GM12878 (cell line): ENCODE data around the gene HOXA10. TPM values are rescaled to one million over a fixed set of nuclear protein-coding genes. Genes with fewer than 3 reads are reported as not detected.

Experiments
- ATAC-seq: fragments of 200-7000 bp; cut with Tn5 transposase; 3 replicates; pipeline ENCODE4 v1.9.1; 2020; ENCODE audit warnings: mild to moderate bottlenecking, moderate library complexity
- BruUV-seq: library from RNA; stranded (reverse); fragments of 400-500 nt; replicated peaks from 2 replicates; lab custom pipeline; 2021; lab: Mats Ljungman, UMichigan
- CTCF ChIA-PET: fragments of 300-600 bp; sonication (Branson Sonifier 250); formaldehyde crosslinking; extraction: SDS; loops from one replicate; lab custom pipeline; 2021; ENCODE audit warnings: inconsistent platforms; lab: Yijun Ruan, JAX
- POLR2A ChIA-PET: fragments of 350-600 bp; formaldehyde crosslinking; extraction: SDS; loops from one replicate; lab custom pipeline; 2021; ENCODE audit warnings: inconsistent platforms; lab: Charles Lee
- RAD21 ChIA-PET: fragments of 300-600 bp; sonication (Branson Sonifier 250); formaldehyde crosslinking; loops from one replicate; lab custom pipeline; 2023; ENCODE audit warnings: antibody characterized with exemption; ENCODE audit not compliant: unreplicated experiment; lab: Charles Lee
- SMC1A ChIA-PET: fragments of 300-600 bp; sonication (Branson Sonifier 250); formaldehyde crosslinking; loops from one replicate; lab custom pipeline; 2023; ENCODE audit not compliant: unreplicated experiment, uncharacterized antibody; lab: Charles Lee
- DNase-seq: peaks from one replicate; pipeline ENCODE4 v3.0.0-alpha.2; 2011; ENCODE audit warnings: low read depth, low spot score
- FAIRE-seq: peaks from 3 replicates; lab custom pipeline; 2011; peaks lifted over from hg19 to GRCh38; lab: Jason Lieb, UNC
- H2AFZ ChIP-seq: 2 replicates; pipeline ENCODE4 v1.6.0; 2011; ENCODE audit warnings: low read depth, low read length, control low read depth; ENCODE audit not compliant: control insufficient read depth
- H3K27ac ChIP-seq: 2 replicates; pipeline ENCODE4 v1.5.1; 2011; ENCODE audit warnings: control low read depth; ENCODE audit not compliant: control insufficient read depth, insufficient read depth
- H3K27me3 ChIP-seq, 2 experiments: replicated peaks in 1 of 2; 2 replicates each; pipeline versions ENCODE4 v1.6.0 to v1.6.1; 2011; ENCODE audit warnings: low read length in 1 of 2; ENCODE audit not compliant: control insufficient read depth in 2 of 2, insufficient read depth in 2 of 2
- H3K36me3 ChIP-seq, 2 experiments: 2 replicates each; pipeline ENCODE4 v1.5.1; 2011; ENCODE audit warnings: low read length in 1 of 2; ENCODE audit not compliant: control insufficient read depth in 2 of 2, insufficient read depth in 2 of 2
- H3K4me1 ChIP-seq: 2 replicates; pipeline ENCODE4 v1.6.1; 2011; ENCODE audit warnings: mild to moderate bottlenecking, low read length, moderate library complexity, mixed read lengths; ENCODE audit not compliant: control insufficient read depth, insufficient read depth
- H3K4me2 ChIP-seq: 2 replicates; pipeline ENCODE4 v1.6.0; 2011; ENCODE audit warnings: control low read depth; ENCODE audit not compliant: control insufficient read depth, insufficient read depth
- H3K4me3 ChIP-seq: fragments of 200-600 bp; sonication (generic); 2 replicates; pipeline ENCODE4 v1.5.1; 2016
- H3K79me2 ChIP-seq: 2 replicates; pipeline ENCODE4 v1.6.0; 2011; ENCODE audit warnings: low read length; ENCODE audit not compliant: control insufficient read depth, insufficient read depth
- H3K9ac ChIP-seq: 2 replicates; pipeline ENCODE4 v1.8.0; 2011; ENCODE audit warnings: low read length, control low read depth, mixed read lengths; ENCODE audit not compliant: control insufficient read depth, insufficient read depth
- H3K9me3 ChIP-seq: replicated peaks from 3 replicates; pipeline ENCODE4 v1.5.1; 2011; ENCODE audit warnings: mild to moderate bottlenecking, low read length; ENCODE audit not compliant: control insufficient read depth, insufficient read depth
- H4K20me1 ChIP-seq: 2 replicates; pipeline ENCODE4 v1.6.0; 2011; ENCODE audit not compliant: control insufficient read depth, insufficient read depth
- MYB ChIP-seq: fragments of 150-350 bp; IDR thresholded peaks from 2 replicates; pipeline ENCODE4 v1.6.1; 2014; ENCODE audit warnings: mild to moderate bottlenecking, low read depth, low read length, borderline replicate concordance
- MYC ChIP-seq: IDR thresholded peaks from 2 replicates; pipeline ENCODE4 v1.6.1; 2011; ENCODE audit warnings: mild to moderate bottlenecking, low read length, moderate library complexity, inconsistent platforms; ENCODE audit not compliant: insufficient read depth, insufficient replicate concordance, insufficient read length, severe bottlenecking
- NR2C1 ChIP-seq: fragments of 450-650 bp; IDR thresholded peaks from 2 replicates; pipeline ENCODE4 v1.6.1; 2017; ENCODE audit warnings: antibody characterized with exemption, mild to moderate bottlenecking, moderate library complexity
- POLR2AphosphoS5 ChIP-seq: IDR thresholded peaks from 2 replicates; pipeline ENCODE4 v1.6.1; 2011; ENCODE audit warnings: mild to moderate bottlenecking, low read length, inconsistent platforms
- SPI1 ChIP-seq: IDR thresholded peaks from 2 replicates; pipeline ENCODE4 v1.6.1; 2011; ENCODE audit warnings: low read depth, mild to moderate bottlenecking, low read length, moderate library complexity, borderline replicate concordance; ENCODE audit not compliant: insufficient read depth
- YBX1 ChIP-seq: fragments of 450-650 bp; IDR thresholded peaks from 2 replicates; pipeline ENCODE4 v1.6.1; 2016; ENCODE audit warnings: antibody characterized with exemption
- WGBS: methylation state at CpG from one replicate; pipeline ENCODE4 v1.1.6; 2016; ENCODE audit warnings: low lambda C conversion rate; ENCODE audit not compliant: insufficient replicate concordance, insufficient coverage; ENCODE audit errors: missing lambda C conversion rate; 5-methylcytosine and 5-hydroxymethylcytosine counted together
- in situ Hi-C: fragments of 300-500 bp; cut with MboI; formaldehyde crosslinking; loops from 9 replicates; pipeline ENCODE4 v1.14.3; 2018; ENCODE audit warnings: mixed read lengths
- intact Hi-C: fragments of 100-400 bp; cut with micrococcal nuclease; formaldehyde crosslinking; loops from one replicate; pipeline ENCODE4 v1.14.2; 2022; ENCODE audit not compliant: unreplicated experiment
- polyA plus RNA-seq, 11 experiments: library from polyadenylated mRNA; depleted of rRNA in 4 of 11; unstranded in 6 of 11; stranded (reverse) in 5 of 11; fragments of >200 nt; fragmentation: Nextera tagmentation in 4 of 11; fragmentation: Illumina TruSeq in 1 of 11; extraction: Ambion mirVana in 4 of 11; extraction: Trizol in 1 of 11; gene quantifications; 1 replicate in 1 of 11; 2 replicates in 10 of 11; pipeline versions ENCODE4 v1.2.1 to v1.2.3, GENCODE V29; 2011 to 2016; ENCODE audit warnings: inconsistent platforms in 2 of 11, missing spikeins in 2 of 11, low read depth in 1 of 11
- total RNA-seq, 4 experiments: library from RNA; depleted of rRNA in 3 of 4; stranded (reverse); fragments of >200 nt in 3 of 4; fragmentation: Illumina TruSeq in 1 of 4; extraction: Trizol in 1 of 4; gene quantifications; 2 replicates each; pipeline versions ENCODE4 v1.2.1 to v1.2.3, GENCODE V29; 2013 to 2021

The HOXA10 gene
- total and polyA plus RNA-seq, 10 of the 15 experiments (the other 5 are each of a cell fraction or from before 2014, with no cell fraction given): not detected

DNA sequence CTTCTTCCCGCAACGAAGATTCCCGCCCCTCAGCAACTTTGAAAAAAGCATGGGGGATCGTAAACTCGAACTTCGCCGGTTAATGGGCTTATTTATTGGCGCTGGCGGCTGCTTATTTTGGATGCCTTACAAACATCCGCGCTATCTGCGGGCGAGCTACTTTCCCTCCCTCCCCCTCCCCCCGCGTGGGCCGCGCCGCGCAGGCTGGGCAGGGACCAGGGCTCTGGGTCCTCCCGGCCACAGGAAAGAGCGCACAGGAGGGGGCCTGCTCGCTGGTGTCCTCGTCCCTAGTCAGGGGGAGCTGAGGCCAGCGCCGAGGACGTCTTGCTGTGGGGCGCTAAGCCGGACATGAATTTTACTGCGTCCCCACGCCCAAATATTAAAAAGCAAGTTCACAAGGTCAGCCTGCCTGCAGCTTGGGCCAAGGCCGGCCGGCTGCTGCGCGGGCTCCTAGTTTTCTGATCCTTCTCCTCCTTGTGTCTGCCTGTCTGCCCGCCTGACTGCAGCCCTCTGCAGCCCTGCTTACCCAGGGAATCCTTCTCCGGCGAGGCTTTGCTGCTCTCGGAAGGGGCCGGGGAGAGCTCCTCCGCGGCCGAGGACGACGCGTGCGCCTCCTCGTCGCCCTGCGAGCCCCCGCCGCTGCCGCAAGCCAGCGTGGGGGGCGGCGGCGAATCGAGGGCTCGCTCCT is 1.2 kb downstream of the HOXA10 start (continued):
- TF ChIP-seq SPI1 (no peak), POLR2AphosphoS5 (no peak), NR2C1 (no peak)

DNA sequence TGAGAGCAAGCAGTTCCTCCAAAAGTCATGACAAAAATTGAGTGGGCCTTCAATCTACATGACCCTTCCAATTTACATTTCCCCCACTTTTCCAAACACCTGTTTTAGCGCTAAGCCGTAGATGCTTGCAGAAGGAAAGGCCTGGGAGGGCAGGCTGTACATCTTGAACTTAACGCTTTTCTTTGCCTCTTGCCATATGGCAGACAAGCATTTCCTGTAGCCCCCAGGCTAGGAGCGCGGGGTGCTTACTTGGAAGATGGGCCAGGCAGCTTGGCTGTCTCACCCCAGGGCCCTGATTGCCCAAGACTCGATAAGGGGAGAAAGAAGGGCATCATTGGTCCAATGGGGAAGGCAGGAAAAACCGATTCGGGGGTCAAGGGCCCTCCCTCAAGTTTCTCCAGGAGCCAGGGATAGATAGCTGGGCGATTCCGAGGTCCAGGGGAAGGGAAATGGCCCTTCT is 1.8 kb downstream of the HOXA10 start:
- ChIA-PET CTCF (no interaction called here), RAD21 (no interaction called here), POLR2A (no interaction called here), SMC1A (no interaction called here)
- Histone ChIP-seq H3K36me3 (no peaks in the 10 kb centered on the region; a peak in 1 of 4 replicates), H3K4me3 (no peak overlapping the region), H2AFZ (no peak overlapping the region), H3K79me2 (no peaks in the 10 kb centered on the region), H3K9me3 (no peaks in the 10 kb centered on the region; the same call in 2 of the 3 replicates), H3K27ac (no peak overlapping the region), H3K4me1 (no peaks in the 10 kb centered on the region), H3K27me3 (peaks cover 24 to 29% of the 10 kb centered on the region in 2 experiments), H3K4me2 (no peak overlapping the region), H4K20me1 (no peaks in the 10 kb centered on the region), H3K9ac (no peak overlapping the region)
- 38% methylated on average over 10 of the region's 10 CpGs for WGBS
- ATAC-seq (no peak), FAIRE-seq (no peak), DNase-seq (no peak)
- TF ChIP-seq YBX1 (no peak), MYB (no peak), MYC (no peak)
- in situ Hi-C loops: loop anchor here (25.0 kb wide), 1 partner anchor 1085 kb away; no protein-coding TSS in a partner anchor
- BruUV-seq: no TSS peak
- intact Hi-C loops: no loop called here
